Keratinocyte (primary cell): ENCODE results near the gene RBM15. TPM values are rescaled to one million over a fixed set of nuclear protein-coding genes. Genes with fewer than 3 reads are reported as not detected.

ENCODE experiments used
- DNase-seq: peaks from one replicate; pipeline ENCODE4 v3.0.0-alpha.2; 2011; ENCODE audit warnings: low read depth, missing footprints, low spot score
- FAIRE-seq: peaks from 2 replicates; lab custom pipeline; 2011; peaks lifted over from hg19 to GRCh38; lab: Jason Lieb, UNC
- H2AFZ ChIP-seq: 2 replicates; pipeline ENCODE4 v1.6.0; 2012; ENCODE audit warnings: low read length, control low read depth, inconsistent platforms; ENCODE audit not compliant: control insufficient read depth
- H3K27ac ChIP-seq: 2 replicates; pipeline ENCODE4 v1.5.1; 2011; ENCODE audit warnings: low read length; ENCODE audit not compliant: control insufficient read depth, insufficient read depth
- H3K27me3 ChIP-seq: 3 replicates; pipeline ENCODE4 v1.6.0; 2011; ENCODE audit warnings: low read length; ENCODE audit not compliant: control insufficient read depth, insufficient read depth; ENCODE audit errors: extremely low read depth
- H3K36me3 ChIP-seq, 2 experiments: 2 replicates in 1 of 2; 3 replicates in 1 of 2; pipeline ENCODE4 v1.5.1; 2011; ENCODE audit warnings: low read length in 2 of 2, mild to moderate bottlenecking in 1 of 2; ENCODE audit not compliant: control insufficient read depth in 2 of 2, insufficient read depth in 2 of 2; ENCODE audit errors: extremely low read depth in 1 of 2
- H3K4me1 ChIP-seq: 3 replicates; pipeline ENCODE4 v1.5.1; 2011; ENCODE audit warnings: low read length; ENCODE audit not compliant: control insufficient read depth, insufficient read depth; ENCODE audit errors: extremely low read depth
- H3K4me2 ChIP-seq: 3 replicates; pipeline ENCODE4 v1.6.0; 2011; ENCODE audit warnings: low read depth, low read length; ENCODE audit not compliant: control insufficient read depth, insufficient read depth; ENCODE audit errors: extremely low read depth
- H3K4me3 ChIP-seq, 3 experiments: fragments of 200-600 bp in 1 of 3; sonication (generic) in 1 of 3; 2 replicates in 2 of 3; 3 replicates in 1 of 3; pipeline ENCODE4 v1.5.1; 2011 to 2016; ENCODE audit warnings: low read length in 3 of 3, mild to moderate bottlenecking in 3 of 3, control low read depth in 2 of 3, inconsistent platforms in 1 of 3, low read depth in 1 of 3, mixed read lengths in 1 of 3, mixed run types in 1 of 3, moderate library complexity in 1 of 3; ENCODE audit not compliant: control insufficient read depth in 2 of 3, insufficient read depth in 2 of 3; ENCODE audit errors: extremely low read depth in 1 of 3
- H3K79me2 ChIP-seq: 2 replicates; pipeline ENCODE4 v1.6.0; 2012; ENCODE audit warnings: low read length; ENCODE audit not compliant: control insufficient read depth, insufficient read depth
- H3K9ac ChIP-seq: 3 replicates; pipeline ENCODE4 v1.6.0; 2011; ENCODE audit warnings: low read length; ENCODE audit not compliant: control insufficient read depth, insufficient read depth; ENCODE audit errors: extremely low read depth
- H3K9me1 ChIP-seq: 3 replicates; pipeline ENCODE4 v1.6.0; 2011; ENCODE audit warnings: low read length; ENCODE audit not compliant: control insufficient read depth, insufficient read depth; ENCODE audit errors: extremely low read depth
- H3K9me3 ChIP-seq: 2 replicates; pipeline ENCODE4 v1.5.1; 2012; ENCODE audit warnings: low read depth, low read length; ENCODE audit not compliant: control insufficient read depth
- H4K20me1 ChIP-seq: 3 replicates; pipeline ENCODE4 v1.6.0; 2011; ENCODE audit warnings: low read length; ENCODE audit not compliant: control insufficient read depth, insufficient read depth; ENCODE audit errors: extremely low read depth
- EZH2 ChIP-seq: IDR thresholded peaks from one replicate; pipeline ENCODE4 v1.6.1; 2012; ENCODE audit warnings: inconsistent platforms, mild to moderate bottlenecking, low read length, moderate library complexity
- dilution Hi-C: fragments of 300-500 bp; cut with MboI; formaldehyde crosslinking; loops from one replicate; pipeline ENCODE4 v1.7.0; 2020; ENCODE audit warnings: low sequenced_read_pairs; ENCODE audit not compliant: extremely low pct_ligation_motif_present
- polyA plus RNA-seq, 5 experiments: library from polyadenylated mRNA; depleted of rRNA in 3 of 5; stranded (reverse) in 3 of 5; stranded (forward) in 1 of 5; unstranded in 1 of 5; fragments of >200 nt; gene quantifications; 1 replicate in 1 of 5; 2 replicates in 3 of 5; 3 replicates in 1 of 5; pipeline versions ENCODE4 v1.2.1 to v1.2.3, GENCODE V29; 2011 to 2012; ENCODE audit warnings: missing spikeins in 2 of 5, low read depth in 1 of 5, low replicate concordance in 1 of 5
- TF ChIP-seq, protein P1 (sequence below), 3 experiments: IDR thresholded peaks in 1 of 3; conservative IDR thresholded peaks in 1 of 3; optimal IDR thresholded peaks in 1 of 3; 2 replicates in 2 of 3; 3 replicates in 1 of 3; pipeline versions ENCODE3 to v1.5.1; 2011; ENCODE audit warnings: low read length in 3 of 3, mild to moderate bottlenecking in 3 of 3, moderate library complexity in 2 of 3, control low read depth in 1 of 3, inconsistent platforms in 1 of 3; ENCODE audit not compliant: insufficient read depth in 2 of 3; ENCODE audit errors: extremely low read depth in 1 of 3

The RBM15 gene
- polyA plus RNA-seq, 1 donor (not counting 4 experiments of a cell fraction or from before 2014, with no cell fraction given) = 10.0 TPM

DNA sequence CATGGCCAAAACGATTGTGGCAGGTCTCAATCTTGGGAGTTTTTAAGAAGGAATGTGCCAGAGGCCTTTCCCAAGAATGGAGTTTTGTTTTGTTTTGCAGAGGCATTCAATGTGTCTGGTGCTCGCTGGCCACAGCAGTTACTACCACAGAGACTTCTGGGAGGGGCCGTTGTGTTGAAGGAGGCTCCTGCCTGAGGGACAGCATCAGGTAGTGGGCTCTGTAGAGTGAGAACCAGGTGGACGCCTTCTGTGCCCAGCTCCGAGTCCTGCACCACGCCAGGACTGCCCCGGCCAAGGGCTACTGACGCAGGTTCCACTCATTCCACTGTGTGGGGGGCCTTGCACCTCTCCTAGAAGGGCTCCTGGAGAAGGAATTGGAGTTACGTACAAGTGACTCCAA is 44.9 kb upstream of the RBM15 start:
- Histone ChIP-seq H3K27ac (no peak overlapping the region), H3K4me3 (no peak overlapping the region), H3K27me3 (peaks cover 18% of the 10 kb centered on the region), H3K9ac (no peak overlapping the region), H3K4me2 (no peak overlapping the region), H3K79me2 (no peaks in the 10 kb centered on the region), H3K36me3 (no peaks in the 10 kb centered on the region), H3K4me1 (peaks cover 6% of the 10 kb centered on the region), H2AFZ (no peak overlapping the region), H4K20me1 (no peaks in the 10 kb centered on the region), H3K9me3 (no peaks in the 10 kb centered on the region), H3K9me1 (no peaks in the 10 kb centered on the region)
- no peak for FAIRE-seq
- TF ChIP-seq, protein P1, sequence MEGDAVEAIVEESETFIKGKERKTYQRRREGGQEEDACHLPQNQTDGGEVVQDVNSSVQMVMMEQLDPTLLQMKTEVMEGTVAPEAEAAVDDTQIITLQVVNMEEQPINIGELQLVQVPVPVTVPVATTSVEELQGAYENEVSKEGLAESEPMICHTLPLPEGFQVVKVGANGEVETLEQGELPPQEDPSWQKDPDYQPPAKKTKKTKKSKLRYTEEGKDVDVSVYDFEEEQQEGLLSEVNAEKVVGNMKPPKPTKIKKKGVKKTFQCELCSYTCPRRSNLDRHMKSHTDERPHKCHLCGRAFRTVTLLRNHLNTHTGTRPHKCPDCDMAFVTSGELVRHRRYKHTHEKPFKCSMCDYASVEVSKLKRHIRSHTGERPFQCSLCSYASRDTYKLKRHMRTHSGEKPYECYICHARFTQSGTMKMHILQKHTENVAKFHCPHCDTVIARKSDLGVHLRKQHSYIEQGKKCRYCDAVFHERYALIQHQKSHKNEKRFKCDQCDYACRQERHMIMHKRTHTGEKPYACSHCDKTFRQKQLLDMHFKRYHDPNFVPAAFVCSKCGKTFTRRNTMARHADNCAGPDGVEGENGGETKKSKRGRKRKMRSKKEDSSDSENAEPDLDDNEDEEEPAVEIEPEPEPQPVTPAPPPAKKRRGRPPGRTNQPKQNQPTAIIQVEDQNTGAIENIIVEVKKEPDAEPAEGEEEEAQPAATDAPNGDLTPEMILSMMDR (optimal IDR thresholded peaks at IDR 0.05 in 1 of 3, IDR thresholded peaks at IDR 0.05 in 1 of 3, conservative IDR thresholded peaks at IDR 0.05 in 1 of 3; ENCODE audit: extremely low read depth in 1 of 3, insufficient read depth in 2 of 3, low read length in 3 of 3) = no peak
- no peak for TF ChIP-seq EZH2
- dilution Hi-C loops = no loop called here
- DNase-seq = no peak

DNA sequence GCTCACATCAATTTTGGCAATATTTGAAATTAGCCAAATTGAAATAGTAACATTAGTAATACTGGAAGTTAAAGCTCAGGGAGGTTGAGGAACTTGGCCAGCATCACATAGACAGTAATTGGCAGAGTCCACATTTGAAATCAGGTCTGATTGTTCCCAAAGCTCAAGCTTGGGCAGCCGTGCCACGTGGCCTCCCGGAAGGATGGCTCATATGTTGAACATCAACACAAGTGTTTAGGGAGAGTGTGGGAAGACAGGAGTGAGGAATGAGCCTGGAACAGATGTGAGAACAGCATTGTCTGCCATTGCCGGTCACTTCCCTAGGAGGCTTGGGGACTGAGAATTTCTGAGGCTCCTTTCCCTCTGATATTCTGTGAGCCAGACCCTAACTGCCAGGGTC is 40.2 kb upstream of the RBM15 start:
- no peaks in the 10 kb centered on the region for H3K9me1 ChIP-seq
- dilution Hi-C loops = no loop called here
- peaks cover 21% of the 10 kb centered on the region for H3K27me3 ChIP-seq
- H3K79me2 ChIP-seq = no peaks in the 10 kb centered on the region
- no peaks in the 10 kb centered on the region for H3K36me3 ChIP-seq
- no peak overlapping the region for H2AFZ ChIP-seq
- TF ChIP-seq, protein P1 (optimal IDR thresholded peaks at IDR 0.05 in 1 of 3, IDR thresholded peaks at IDR 0.05 in 1 of 3, conservative IDR thresholded peaks at IDR 0.05 in 1 of 3; ENCODE audit: extremely low read depth in 1 of 3, insufficient read depth in 2 of 3, low read length in 3 of 3) = no peak
- no peak for TF ChIP-seq EZH2
- FAIRE-seq = no peak
- no peaks in the 10 kb centered on the region for H3K9me3 ChIP-seq
- no peak overlapping the region for H3K4me3 ChIP-seq
- H3K27ac ChIP-seq = no peak overlapping the region
- H3K9ac ChIP-seq = no peak overlapping the region
- no peak overlapping the region for H3K4me2 ChIP-seq
- no peaks in the 10 kb centered on the region for H4K20me1 ChIP-seq
- no peaks in the 10 kb centered on the region for H3K4me1 ChIP-seq
- DNase-seq = no peak
